Measurements from ENCODE around the gene KIAA1671. TPM values are rescaled to one million over a fixed set of nuclear protein-coding genes. Genes with fewer than 3 reads are reported as not detected.

The KIAA1671 gene
- total and polyA plus RNA-seq, 2 of the 4 experiments (the other 2 are of a cell fraction) = 0.02 TPM; not detected in 1

GRCh38 chr22:25192406-25192805 lies 239.9 kb downstream of the KIAA1671 start:
- TF ChIP-seq FOS (IDR thresholded peaks at IDR 0.05; ENCODE audit: low read depth, low read length) (no peak), MXI1 (IDR thresholded peaks at IDR 0.05; ENCODE audit: borderline replicate concordance, low read depth, low read length) (no peak), CEBPB (IDR thresholded peaks at IDR 0.05; ENCODE audit: low read depth, low read length) (no peak), CHD1 (IDR thresholded peaks at IDR 0.05; ENCODE audit: low read depth, low read length) (no peak), NFE2L2 (IDR thresholded peaks at IDR 0.05; ENCODE audit: low read depth, low read length) (no peak), RAD21 (IDR thresholded peaks at IDR 0.05; ENCODE audit: low read length) (no peak), ELK1 (IDR thresholded peaks at IDR 0.05; ENCODE audit: borderline replicate concordance, low read depth, low read length) (no peak), MAFK (IDR thresholded peaks at IDR 0.05; ENCODE audit: low read depth, low read length) (no peak), RFX5 (IDR thresholded peaks at IDR 0.05; ENCODE audit: low read depth, low read length) (no peak), CTCF (conservative IDR thresholded peaks at IDR 0.05; ENCODE audit: low read depth, low read length) (no peak), SMC3 (IDR thresholded peaks at IDR 0.05; ENCODE audit: low read depth, low read length) (no peak), BHLHE40 (IDR thresholded peaks at IDR 0.05; ENCODE audit: low read depth, low read length) (no peak)
- ChIA-PET CTCF (no interaction called here), POLR2A (ENCODE audit: unreplicated experiment) (no interaction called here)
- H3K4me1 ChIP-seq (ENCODE audit: control insufficient read depth, insufficient read depth, low read length) = no peaks in the 10 kb centered on the region
- no peak overlapping the region for H2BK120ac ChIP-seq (ENCODE audit: low read depth, low read length)
- dilution Hi-C loops (cut with HindIII; ENCODE audit: low sequenced_read_pairs, unreplicated experiment) = no loop called here
- 87% methylated on average over 7 of the region's 12 CpGs; no CpG with 5 or more reads in 1 of the 2 experiments for WGBS, 2 experiments (ENCODE audit: extremely low coverage in 2 of 2, insufficient read length in 1 of 2)
- H2BK5ac ChIP-seq (ENCODE audit: low read depth, low read length, poor library complexity, severe bottlenecking) = no peak overlapping the region
- no peak overlapping the region for H3K4me2 ChIP-seq (ENCODE audit: low read depth, low read length)
- intact Hi-C loops (cut with micrococcal nuclease) = no loop called here
- DNase-seq = no peak
- ATAC-seq (ENCODE audit: low read depth) = no peak
- no TSS peak for BruUV-seq (replicated peaks)
- no peak overlapping the region for H2AFZ ChIP-seq (replicated peaks; ENCODE audit: low read length, poor library complexity)
- H3K9ac ChIP-seq (ENCODE audit: low read depth, low read length) = no peak overlapping the region
- no peak overlapping the region for H3K18ac ChIP-seq (ENCODE audit: low read depth, low read length)
- H3K79me1 ChIP-seq (ENCODE audit: low read depth in 1 of 2, low read length in 2 of 2) = no peaks in the 10 kb centered on the region
- no peaks in the 10 kb centered on the region for H3K9me3 ChIP-seq (ENCODE audit: control insufficient read depth, insufficient read depth, low read length)
- no peak overlapping the region for H4K91ac ChIP-seq (ENCODE audit: insufficient read depth, low read depth, low read length)
- no peak overlapping the region for H3K56ac ChIP-seq (ENCODE audit: extremely low read depth, insufficient read depth, low read length)
- H4K8ac ChIP-seq (ENCODE audit: low read depth in 2 of 2, low read length in 2 of 2) = no peak overlapping the region
- no peak overlapping the region for H4K5ac ChIP-seq (ENCODE audit: low read depth, low read length)
- H2AK5ac ChIP-seq (ENCODE audit: low read depth, low read length) = no peak overlapping the region
- no peaks in the 10 kb centered on the region for H4K20me1 ChIP-seq (ENCODE audit: insufficient read depth, low read length)
- no peak overlapping the region for H3K23ac ChIP-seq (ENCODE audit: low read depth, low read length)
- no peak overlapping the region for H3K4ac ChIP-seq (ENCODE audit: low read depth, low read length)
- H2AK9ac ChIP-seq (replicated peaks; ENCODE audit: low read depth, low read length, poor library complexity) = no peak overlapping the region
- H2BK15ac ChIP-seq (ENCODE audit: low read depth, low read length) = no peak overlapping the region
- in situ Hi-C loops (cut with MboI; ENCODE audit: low sequenced_read_pairs) = no loop called here
- H3K4me3 ChIP-seq (ENCODE audit: insufficient read depth, low read depth, low read length) = no peak overlapping the region
- no peak overlapping the region for H3K27ac ChIP-seq (ENCODE audit: insufficient read depth, low read length)
- no peak overlapping the region for H3K14ac ChIP-seq (replicated peaks; ENCODE audit: low read depth, low read length)
- H3K36me3 ChIP-seq (ENCODE audit: control insufficient read depth, insufficient read depth, low read length) = no peaks in the 10 kb centered on the region
- no peaks in the 10 kb centered on the region for H3K27me3 ChIP-seq (ENCODE audit: control insufficient read depth, insufficient read depth, low read length)
- H3K9me1 ChIP-seq (ENCODE audit: insufficient read depth, low read length) = no peaks in the 10 kb centered on the region
- H2BK20ac ChIP-seq (ENCODE audit: low read depth, low read length) = no peak overlapping the region
